Astrocyte of the cerebellum (primary cell): ENCODE data around the gene LRRC8C.

Source experiments
- DNase-seq: peaks from one replicate; pipeline ENCODE4 v3.0.0-alpha.2; 2011; ENCODE audit warnings: low read depth
- H3K4me3 ChIP-seq: 2 replicates; pipeline ENCODE4 v1.5.1; 2011; ENCODE audit warnings: mild to moderate bottlenecking, low read depth, low read length, moderate library complexity
- CTCF ChIP-seq: IDR thresholded peaks from 2 replicates; pipeline ENCODE4 v1.5.1; 2012; ENCODE audit warnings: low read length, low read depth, moderate library complexity, mild to moderate bottlenecking; ENCODE audit errors: missing control alignments
- in situ Hi-C: cut with HindIII; loops from 2 replicates; pipeline ENCODE4 v1.10.0; 2017; ENCODE audit warnings: low sequenced_read_pairs

Gene LRRC8C

GRCh38 chr1:89652373-89652772 is 19.5 kb downstream of the LRRC8C start:
- DNase-seq: no peak
- no peak overlapping the region for H3K4me3 ChIP-seq
- in situ Hi-C loops: loop anchor here (5.0 kb wide), 1 partner anchor 90 kb away; no protein-coding TSS in a partner anchor
- TF ChIP-seq CTCF: no peak

- H3K4me3 ChIP-seq: no peak overlapping the region
- no peak for TF ChIP-seq CTCF
- no peak for DNase-seq
- in situ Hi-C loops: no loop called here
Measured at GRCh38 chr1:89657886-89658285, 25.0 kb downstream of the LRRC8C start.

GRCh38 chr1:89659322-89660081 is 26.6 kb downstream of the LRRC8C start:
- in situ Hi-C loops: loop anchor here (5.0 kb wide), 1 partner anchor 63 kb away; no protein-coding TSS in a partner anchor
- TF ChIP-seq CTCF: no peak
- no peak for DNase-seq
- no peak overlapping the region for H3K4me3 ChIP-seq

- in situ Hi-C loops: loop anchor here (5.0 kb wide), 1 partner anchor 62 kb away; no protein-coding TSS in a partner anchor
- no peak for TF ChIP-seq CTCF
- no peak overlapping the region for H3K4me3 ChIP-seq
- no peak for DNase-seq
Measured at GRCh38 chr1:89660224-89661061, 27.5 kb downstream of the LRRC8C start.

GRCh38 chr1:89665941-89666340 is 33.0 kb downstream of the LRRC8C start:
- in situ Hi-C loops: no loop called here
- H3K4me3 ChIP-seq: no peak overlapping the region
- TF ChIP-seq CTCF: no peak
- no peak for DNase-seq

GRCh38 chr1:89666640-89667039 is 33.7 kb downstream of the LRRC8C start:
- in situ Hi-C loops: no loop called here
- no peak overlapping the region for H3K4me3 ChIP-seq
- DNase-seq: no peak
- no peak for TF ChIP-seq CTCF
